WTC11 (cell line): Measurements from ENCODE around the gene SLC25A21. TPM values are rescaled to one million over a fixed set of nuclear protein-coding genes. Genes with fewer than 3 reads are reported as not detected.

Experiments used
- ATAC-seq: fragments of 200-7000 bp; cut with Tn5 transposase; 2 replicates; pipeline ENCODE4 v1.10.0; 2021; ENCODE audit warnings: mild to moderate bottlenecking, moderate library complexity
- CTCF ChIA-PET: fragments of 300-600 bp; sonication (Branson Sonifier 250); formaldehyde crosslinking; loops from one replicate; lab custom pipeline; 2021; ENCODE audit warnings: antibody characterized with exemption; lab: Charles Lee
- POLR2A ChIA-PET: fragments of 350-600 bp; sonication (Branson Sonifier 250); formaldehyde crosslinking; loops from one replicate; lab custom pipeline; 2021; ENCODE audit warnings: antibody characterized with exemption; lab: Charles Lee
- DNase-seq: peaks from one replicate; pipeline ENCODE4 v3.0.0; 2021; ENCODE audit warnings: low spot score
- H3K27ac Mint-ChIP-seq: 2 replicates; pipeline ENCODE4 v1.8.0; 2021; ENCODE audit warnings: mixed read lengths
- H3K27me3 Mint-ChIP-seq: 2 replicates; pipeline ENCODE4 v1.8.0; 2021; ENCODE audit warnings: low read depth, mild to moderate bottlenecking, moderate library complexity, mixed read lengths
- H3K36me3 Mint-ChIP-seq: 2 replicates; pipeline ENCODE4 v1.8.0; 2021; ENCODE audit warnings: mixed read lengths
- H3K4me1 Mint-ChIP-seq: 2 replicates; pipeline ENCODE4 v1.8.0; 2022; ENCODE audit warnings: mixed read lengths
- H3K4me3 Mint-ChIP-seq: 2 replicates; pipeline ENCODE4 v1.8.0; 2021; ENCODE audit warnings: mild to moderate bottlenecking, moderate library complexity, mixed read lengths
- H3K9me3 Mint-ChIP-seq: 2 replicates; pipeline ENCODE4 v1.8.0; 2021; ENCODE audit warnings: mixed read lengths
- AR ChIP-seq: fragments of 250-450 bp; sonication (Bioruptor Pico); IDR thresholded peaks from 2 replicates; pipeline ENCODE4 v1.9.0; 2021; ENCODE audit warnings: mild to moderate bottlenecking
- ATF1 ChIP-seq: sonication (generic); formaldehyde crosslinking; IDR thresholded peaks from 2 replicates; pipeline ENCODE4 v1.8.1; 2023; ENCODE audit warnings: mild to moderate bottlenecking, moderate library complexity, missing genetic modification reagents
- ATF2 ChIP-seq: sonication (generic); formaldehyde crosslinking; IDR thresholded peaks from 2 replicates; pipeline ENCODE4 v1.8.1; 2022; ENCODE audit warnings: low read depth, missing genetic modification reagents, borderline replicate concordance
- CDX4 ChIP-seq: fragments of 250-450 bp; sonication (Bioruptor Pico); IDR thresholded peaks from 2 replicates; pipeline ENCODE4 v1.9.0; 2021; ENCODE audit warnings: moderate library complexity, mild to moderate bottlenecking, inconsistent platforms, borderline replicate concordance
- EMX1 ChIP-seq: fragments of 250-450 bp; sonication (Bioruptor Pico); IDR thresholded peaks from 2 replicates; pipeline ENCODE4 v1.8.0; 2021; ENCODE audit warnings: mild to moderate bottlenecking
- ETV6 ChIP-seq: sonication (generic); formaldehyde crosslinking; IDR thresholded peaks from 2 replicates; pipeline ENCODE4 v1.8.1; 2022; ENCODE audit warnings: mild to moderate bottlenecking, missing genetic modification reagents
- FOXP1 ChIP-seq: sonication (generic); formaldehyde crosslinking; IDR thresholded peaks from 2 replicates; pipeline ENCODE4 v1.8.0; 2022; ENCODE audit warnings: missing genetic modification reagents, mild to moderate bottlenecking, moderate library complexity, borderline replicate concordance
- FOXP4 ChIP-seq: sonication (generic); formaldehyde crosslinking; IDR thresholded peaks from 2 replicates; pipeline ENCODE4 v1.8.0; 2022; ENCODE audit warnings: mild to moderate bottlenecking, missing genetic modification reagents
- GTF2I ChIP-seq: fragments of 250-450 bp; sonication (Bioruptor Pico); conservative IDR thresholded peaks from 2 replicates; pipeline ENCODE4 v1.4.0; 2021; ENCODE audit warnings: mild to moderate bottlenecking
- NR1H2 ChIP-seq: sonication (generic); formaldehyde crosslinking; IDR thresholded peaks from 2 replicates; pipeline ENCODE4 v1.9.0; 2021; ENCODE audit warnings: mild to moderate bottlenecking, moderate library complexity, missing genetic modification reagents
- NR3C1 ChIP-seq: sonication (generic); formaldehyde crosslinking; conservative IDR thresholded peaks from 2 replicates; pipeline ENCODE4 v1.8.1; 2023; ENCODE audit warnings: low read depth, mild to moderate bottlenecking, missing genetic modification reagents
- SMAD4 ChIP-seq: sonication (generic); formaldehyde crosslinking; IDR thresholded peaks from 2 replicates; pipeline ENCODE4 v1.8.0; 2022; ENCODE audit warnings: mild to moderate bottlenecking, missing genetic modification reagents
- SOX15 ChIP-seq: fragments of 250-450 bp; sonication (Bioruptor Pico); IDR thresholded peaks from 2 replicates; pipeline ENCODE4 v1.9.0; 2021; ENCODE audit warnings: mild to moderate bottlenecking
- ZNF121 ChIP-seq: sonication (generic); formaldehyde crosslinking; IDR thresholded peaks from 2 replicates; pipeline ENCODE4 v1.8.0; 2023; ENCODE audit warnings: missing genetic modification reagents
- ZNF138 ChIP-seq: sonication (generic); formaldehyde crosslinking; conservative IDR thresholded peaks from 2 replicates; pipeline ENCODE4 v1.8.1; 2022; ENCODE audit warnings: mild to moderate bottlenecking, moderate library complexity, missing genetic modification reagents
- ZNF317 ChIP-seq: sonication (generic); formaldehyde crosslinking; IDR thresholded peaks from 2 replicates; pipeline ENCODE4 v1.8.1; 2023; ENCODE audit warnings: low read depth, mild to moderate bottlenecking, moderate library complexity, missing genetic modification reagents, borderline replicate concordance
- ZNF423 ChIP-seq: fragments of 250-450 bp; sonication (Bioruptor Pico); IDR thresholded peaks from 2 replicates; pipeline ENCODE4 v2.1.2; 2022; ENCODE audit warnings: mild to moderate bottlenecking, moderate library complexity
- ZNF425 ChIP-seq: fragments of 250-450 bp; sonication (Bioruptor Pico); conservative IDR thresholded peaks from 2 replicates; pipeline ENCODE4 v1.9.0; 2021; ENCODE audit warnings: mild to moderate bottlenecking
- ZNF532 ChIP-seq: fragments of 250-450 bp; sonication (Bioruptor Pico); IDR thresholded peaks from 2 replicates; pipeline ENCODE4 v1.9.0; 2021; ENCODE audit warnings: mild to moderate bottlenecking, borderline replicate concordance
- ZNF671 ChIP-seq: fragments of 250-450 bp; sonication (Bioruptor Pico); IDR thresholded peaks from 2 replicates; pipeline ENCODE4 v1.8.0; 2021; ENCODE audit warnings: mild to moderate bottlenecking
- total RNA-seq: library from RNA; stranded (reverse); gene quantifications from 3 replicates; pipeline ENCODE4 v1.2.3, GENCODE V29; 2021

The SLC25A21 gene
- total RNA-seq, 1 experiment from 2014 or later = 8.2 TPM

GRCh38 chr14:36855396-36855795 lies 317.0 kb downstream of the SLC25A21 start:
- ChIA-PET CTCF (no interaction called here), POLR2A (no interaction called here)
- ATAC-seq (no peak), DNase-seq (no peak)
- no peaks in the 10 kb centered on the region for H3K9me3 Mint-ChIP-seq
- H3K27ac Mint-ChIP-seq = no peak overlapping the region
- H3K36me3 Mint-ChIP-seq = no peaks in the 10 kb centered on the region
- no peaks in the 10 kb centered on the region for H3K27me3 Mint-ChIP-seq
- no peak overlapping the region for H3K4me3 Mint-ChIP-seq
- peaks cover 40% of the 10 kb centered on the region for H3K4me1 Mint-ChIP-seq
- TF ChIP-seq ZNF138 (CRISPR knock-in tag) = no peak
- no peak for TF ChIP-seq ATF1
- TF ChIP-seq SMAD4 (CRISPR knock-in tag) = no peak
- no peak for TF ChIP-seq ZNF121 (CRISPR knock-in tag)
- no peak for TF ChIP-seq FOXP4
- TF ChIP-seq NR3C1 (CRISPR knock-in tag) = no peak
- no peak for TF ChIP-seq CDX4

GRCh38 chr14:36852981-36853691 lies 319.3 kb downstream of the SLC25A21 start:
- CTCF ChIA-PET = interaction anchor here (0.7 to 1.0 kb wide), 2 partner anchors 68 to 89 kb away, joined by 3 read pairs; no protein-coding TSS in a partner anchor
- POLR2A ChIA-PET = no interaction called here
- peaks cover 34% of the 10 kb centered on the region for H3K4me1 Mint-ChIP-seq
- no peaks in the 10 kb centered on the region for H3K9me3 Mint-ChIP-seq
- no peaks in the 10 kb centered on the region for H3K36me3 Mint-ChIP-seq
- no peaks in the 10 kb centered on the region for H3K27me3 Mint-ChIP-seq
- ATAC-seq (no peak), DNase-seq (no peak)
- H3K27ac Mint-ChIP-seq = no peak overlapping the region
- TF ChIP-seq GTF2I (CRISPR knock-in tag) = no peak
- TF ChIP-seq FOXP1 (CRISPR knock-in tag) = no peak
- no peak for TF ChIP-seq ZNF425 (CRISPR knock-in tag)
- TF ChIP-seq ETV6 (CRISPR knock-in tag) = no peak
- TF ChIP-seq ZNF423 (CRISPR knock-in tag) = no peak
- no peak for TF ChIP-seq ZNF532
- TF ChIP-seq CDX4 = no peak
- TF ChIP-seq AR (CRISPR knock-in tag) = no peak
- TF ChIP-seq ATF1 = no peak
- TF ChIP-seq EMX1 (CRISPR knock-in tag) = no peak
- TF ChIP-seq ZNF671 (CRISPR knock-in tag) = no peak
- no peak for TF ChIP-seq ZNF138 (CRISPR knock-in tag)
- TF ChIP-seq ATF2 (CRISPR knock-in tag) = no peak
- no peak for TF ChIP-seq ZNF317 (CRISPR knock-in tag)
- TF ChIP-seq SOX15 (CRISPR knock-in tag) = no peak
- no peak for TF ChIP-seq NR1H2 (CRISPR knock-in tag)
- H3K4me3 Mint-ChIP-seq = no peak overlapping the region
